ENCODE measurements around the gene KRT16. TPM values are rescaled to one million over a fixed set of nuclear protein-coding genes. Genes with fewer than 3 reads are reported as not detected.

Gene KRT16
- polyA plus RNA-seq, 3 donors: not detected

GRCh38 chr17:41575336-41575735 is 37.2 kb downstream of the KRT16 start:
- no peaks in the 10 kb centered on the region for H3K9me3 ChIP-seq (replicated peaks in 1 of 2; ENCODE audit: control insufficient read depth in 1 of 2, insufficient read depth in 1 of 2, low read length in 2 of 2)
- H2AFZ ChIP-seq (ENCODE audit: insufficient read depth, low read depth, low read length, poor library complexity, severe bottlenecking): no peak overlapping the region
- Mint-ChIP-seq H3K27ac (no peak overlapping the region), H3K27me3 (ENCODE audit: low read depth in 3 of 3) (peaks cover 6 to 20% (median 8%) of the 10 kb centered on the region in 3 donors), H3K9me3 (peaks cover 0 to 1% (median 0%) of the 10 kb centered on the region in 7 donors), H3K36me3 (no peaks in the 10 kb centered on the region), H3K4me3 (no peak overlapping the region), H3K4me1 (peaks cover 4% of the 10 kb centered on the region)
- peaks cover 3 to 6% of the 10 kb centered on the region in 2 donors for H3K4me1 ChIP-seq (ENCODE audit: control insufficient read depth in 1 of 2, insufficient read depth in 2 of 2, low read length in 2 of 2)
- no peaks in the 10 kb centered on the region for H3K27me3 ChIP-seq (ENCODE audit: control insufficient read depth in 2 of 2, insufficient read depth in 2 of 2, low read length in 2 of 2)
- TF ChIP-seq, protein P1, sequence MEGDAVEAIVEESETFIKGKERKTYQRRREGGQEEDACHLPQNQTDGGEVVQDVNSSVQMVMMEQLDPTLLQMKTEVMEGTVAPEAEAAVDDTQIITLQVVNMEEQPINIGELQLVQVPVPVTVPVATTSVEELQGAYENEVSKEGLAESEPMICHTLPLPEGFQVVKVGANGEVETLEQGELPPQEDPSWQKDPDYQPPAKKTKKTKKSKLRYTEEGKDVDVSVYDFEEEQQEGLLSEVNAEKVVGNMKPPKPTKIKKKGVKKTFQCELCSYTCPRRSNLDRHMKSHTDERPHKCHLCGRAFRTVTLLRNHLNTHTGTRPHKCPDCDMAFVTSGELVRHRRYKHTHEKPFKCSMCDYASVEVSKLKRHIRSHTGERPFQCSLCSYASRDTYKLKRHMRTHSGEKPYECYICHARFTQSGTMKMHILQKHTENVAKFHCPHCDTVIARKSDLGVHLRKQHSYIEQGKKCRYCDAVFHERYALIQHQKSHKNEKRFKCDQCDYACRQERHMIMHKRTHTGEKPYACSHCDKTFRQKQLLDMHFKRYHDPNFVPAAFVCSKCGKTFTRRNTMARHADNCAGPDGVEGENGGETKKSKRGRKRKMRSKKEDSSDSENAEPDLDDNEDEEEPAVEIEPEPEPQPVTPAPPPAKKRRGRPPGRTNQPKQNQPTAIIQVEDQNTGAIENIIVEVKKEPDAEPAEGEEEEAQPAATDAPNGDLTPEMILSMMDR (IDR thresholded peaks at IDR 0.05): no peak
- no peak overlapping the region for H3K9ac ChIP-seq (ENCODE audit: insufficient read depth, low read length, poor library complexity, severe bottlenecking)
- no peaks in the 10 kb centered on the region for H4K20me1 ChIP-seq (ENCODE audit: insufficient read depth, low read length)
- H3K79me2 ChIP-seq (ENCODE audit: insufficient read depth, low read length): no peaks in the 10 kb centered on the region
- H3K36me3 ChIP-seq (replicated peaks in 1 of 2; ENCODE audit: control insufficient read depth in 1 of 2, insufficient read depth in 2 of 2, low read length in 2 of 2): no peaks in the 10 kb centered on the region
- no peak overlapping the region for H3K4me3 ChIP-seq (replicated peaks in 1 of 3; ENCODE audit: low read depth in 2 of 3, low read length in 3 of 3)
- H3K4me2 ChIP-seq (replicated peaks; ENCODE audit: extremely low read depth, low read length, poor library complexity, severe bottlenecking): no peak overlapping the region
- WGBS (ENCODE audit: insufficient coverage): 83% methylated on average over 3 of the region's 3 CpGs
- intact Hi-C loops (cut with micrococcal nuclease): no loop called here
- DNase-seq: no peak
- no peak overlapping the region for H3K27ac ChIP-seq (ENCODE audit: low read depth in 1 of 2, low read length in 2 of 2)

- intact Hi-C loops (cut with micrococcal nuclease): no loop called here
- H3K27me3 ChIP-seq (ENCODE audit: control insufficient read depth in 2 of 2, insufficient read depth in 2 of 2, low read length in 2 of 2): no peaks in the 10 kb centered on the region
- H3K9me3 ChIP-seq (replicated peaks in 1 of 2; ENCODE audit: control insufficient read depth in 1 of 2, insufficient read depth in 1 of 2, low read length in 2 of 2): peaks cover 9% of the 10 kb centered on the region in 2 donors
- H3K27ac ChIP-seq (ENCODE audit: low read depth in 1 of 2, low read length in 2 of 2): no peak within 1 kb of the TSS
- H3K4me1 Mint-ChIP-seq: no peaks in the 10 kb centered on the region
- H3K27ac Mint-ChIP-seq: peak within 1 kb of the TSS in 1 of 7 donors; percentile 33
- peaks cover 7 to 17% (median 8%) of the 10 kb centered on the region in 7 donors for H3K9me3 Mint-ChIP-seq
- peaks cover 7 to 23% (median 8%) of the 10 kb centered on the region in 3 donors for H3K27me3 Mint-ChIP-seq (ENCODE audit: low read depth in 3 of 3)
- no peak within 1 kb of the TSS for H3K4me2 ChIP-seq (replicated peaks; ENCODE audit: extremely low read depth, low read length, poor library complexity, severe bottlenecking)
- H3K4me3 ChIP-seq (replicated peaks in 1 of 3; ENCODE audit: low read depth in 2 of 3, low read length in 3 of 3): no peak within 1 kb of the TSS
- TF ChIP-seq, protein P1 (IDR thresholded peaks at IDR 0.05): no peak
- H3K4me1 ChIP-seq (ENCODE audit: control insufficient read depth in 1 of 2, insufficient read depth in 2 of 2, low read length in 2 of 2): no peaks in the 10 kb centered on the region
- no peaks in the 10 kb centered on the region for H3K79me2 ChIP-seq (ENCODE audit: insufficient read depth, low read length)
- no peak within 1 kb of the TSS for H3K9ac ChIP-seq (ENCODE audit: insufficient read depth, low read length, poor library complexity, severe bottlenecking)
- H3K36me3 Mint-ChIP-seq: no peaks in the 10 kb centered on the region
- H3K4me3 Mint-ChIP-seq: no peak within 1 kb of the TSS
- DNase-seq: no peak
- WGBS (ENCODE audit: insufficient coverage): 65% methylated on average over 14 of the region's 24 CpGs
- no peaks in the 10 kb centered on the region for H4K20me1 ChIP-seq (ENCODE audit: insufficient read depth, low read length)
- H2AFZ ChIP-seq (ENCODE audit: insufficient read depth, low read depth, low read length, poor library complexity, severe bottlenecking): no peak within 1 kb of the TSS
- H3K36me3 ChIP-seq (replicated peaks in 1 of 2; ENCODE audit: control insufficient read depth in 1 of 2, insufficient read depth in 2 of 2, low read length in 2 of 2): no peaks in the 10 kb centered on the region
These were observed 40.8 kb downstream of the KRT16 start, which contains the start of gene KRT9 for GRCh38 chr17:41571561-41572434. KRT9 (minus strand) TSS chr17:41572059; CDS start chr17:41571992, 67 bp downstream.

Measured in CD14-positive monocyte (primary cell).